ENCODE data around the gene PHLDA3. TPM values are rescaled to one million over a fixed set of nuclear protein-coding genes. Genes with fewer than 3 reads are reported as not detected.

The PHLDA3 gene
- total and polyA plus RNA-seq, 7 experiments from 2014 or later, result 0.13 to 22.4 (median 0.67) TPM; not detected in 1

DNA sequence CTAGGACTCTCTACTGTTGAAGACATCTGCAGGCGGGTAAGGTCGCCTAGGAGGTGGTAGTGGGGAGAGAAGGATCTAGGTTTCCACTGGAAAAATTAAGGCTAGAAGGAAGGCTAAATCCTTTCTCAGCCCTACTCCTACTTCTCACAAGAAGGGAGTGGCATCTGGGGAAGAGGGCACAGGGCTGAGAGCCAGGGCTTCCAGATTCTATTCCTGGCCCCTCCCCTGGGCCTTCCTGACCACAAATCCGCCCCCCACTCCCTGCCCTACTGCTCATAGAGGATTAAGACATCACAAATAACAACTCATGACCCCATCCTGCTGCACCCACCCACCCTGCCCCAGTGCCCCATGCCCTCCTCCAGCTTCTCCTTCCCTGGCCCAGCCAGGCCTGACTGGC is 2.5 kb downstream of the PHLDA3 start:
- Histone ChIP-seq H3K9me3 (ENCODE audit: control insufficient read depth in 2 of 3, low read length in 3 of 3) (no peaks in the 10 kb centered on the region), H3K4me1 (ENCODE audit: control insufficient read depth in 2 of 2, insufficient read depth in 2 of 2, low read length in 2 of 2) (no peaks in the 10 kb centered on the region), H3K4me3 (ENCODE audit: low read length) (no peak overlapping the region), H3K27ac (ENCODE audit: low read depth, low read length) (no peak overlapping the region), H3K36me3 (ENCODE audit: control insufficient read depth in 2 of 3, insufficient read depth in 3 of 3, low read length in 3 of 3) (no peaks in the 10 kb centered on the region), H3K27me3 (ENCODE audit: control insufficient read depth in 2 of 2, insufficient read depth in 2 of 2, low read length in 2 of 2) (peaks cover 0 to 6% of the 10 kb centered on the region in 2 donors)
- Mint-ChIP-seq H3K4me1 (peaks cover 0 to 22% (median 8%) of the 10 kb centered on the region in 7 donors), H3K36me3 (peaks cover 0 to 16% (median 0%) of the 10 kb centered on the region in 5 donors), H3K27me3 (peaks cover 21 to 33% (median 27%) of the 10 kb centered on the region in 5 donors), H3K9me3 (no peaks in the 10 kb centered on the region), H3K4me3 (peak overlapping the region in 1 of 10 donors; percentile 42), H3K27ac (no peak overlapping the region)
- CTCF ChIA-PET, result interaction anchor here (1.3 kb wide), 1 partner anchor 46 kb away, joined by 4 read pairs; no protein-coding TSS in a partner anchor
- intact Hi-C loops (cut with micrococcal nuclease), result loop anchor here in 1 of 2 donors (5.0 kb wide), 1 partner anchor 41 kb away; the partner anchor contains the start of gene CSRP1
- ATAC-seq, result no peak
- no peak for DNase-seq
- POLR2A ChIA-PET, result no interaction called here

DNA sequence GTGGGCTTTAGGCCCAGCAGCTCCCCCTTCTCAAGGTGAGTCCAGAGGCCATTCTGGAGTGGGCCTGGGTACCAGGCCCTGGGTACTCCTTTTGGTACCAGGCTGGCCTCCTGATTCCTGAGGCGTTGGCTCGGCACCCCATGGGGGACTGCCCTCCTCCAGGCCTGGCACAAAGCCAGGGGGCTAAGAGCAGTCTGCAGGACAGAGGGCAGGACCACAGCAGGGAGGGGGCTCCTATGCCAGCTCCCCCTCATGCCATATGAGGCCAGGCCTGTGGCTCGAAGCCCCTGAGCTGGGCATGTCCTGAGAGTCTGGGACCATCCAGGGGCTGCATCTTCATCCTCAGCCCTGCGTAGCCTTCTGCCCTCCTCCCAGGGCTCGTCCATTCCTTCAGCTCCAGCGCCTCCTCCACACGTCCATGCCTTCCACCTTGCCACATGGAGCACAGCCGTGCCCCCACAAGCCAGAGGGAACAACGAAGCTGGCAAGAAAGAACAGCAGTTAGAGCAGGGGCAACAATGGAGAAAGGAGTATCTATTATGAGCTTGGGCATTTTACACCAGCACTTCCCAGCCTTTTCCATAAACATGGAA is 3.2 kb downstream of the PHLDA3 start:
- Histone ChIP-seq H3K4me1 (ENCODE audit: control insufficient read depth in 2 of 2, insufficient read depth in 2 of 2, low read length in 2 of 2) (no peaks in the 10 kb centered on the region), H3K36me3 (ENCODE audit: control insufficient read depth in 2 of 3, insufficient read depth in 3 of 3, low read length in 3 of 3) (no peaks in the 10 kb centered on the region), H3K9me3 (ENCODE audit: control insufficient read depth in 2 of 3, low read length in 3 of 3) (no peaks in the 10 kb centered on the region), H3K4me3 (ENCODE audit: low read length) (no peak overlapping the region), H3K27me3 (ENCODE audit: control insufficient read depth in 2 of 2, insufficient read depth in 2 of 2, low read length in 2 of 2) (peaks cover 0 to 6% of the 10 kb centered on the region in 2 donors), H3K27ac (ENCODE audit: low read depth, low read length) (no peak overlapping the region)
- H3K9me3 Mint-ChIP-seq, result no peaks in the 10 kb centered on the region
- peaks cover 0 to 16% (median 0%) of the 10 kb centered on the region in 5 donors for H3K36me3 Mint-ChIP-seq
- H3K4me1 Mint-ChIP-seq, result peaks cover 0 to 22% (median 8%) of the 10 kb centered on the region in 7 donors
- ATAC-seq, result no peak
- POLR2A ChIA-PET, result interaction anchor here (0.6 kb wide), 1 partner anchor 27 kb away, joined by 3 read pairs; no protein-coding TSS in a partner anchor
- peaks cover 14 to 26% (median 21%) of the 10 kb centered on the region in 5 donors for H3K27me3 Mint-ChIP-seq
- no peak for DNase-seq
- CTCF ChIA-PET, result interaction anchor here (0.6 to 1.3 kb wide), 2 partner anchors 47 to 680 kb away, joined by 3 to 4 read pairs; no protein-coding TSS in a partner anchor
- no peak overlapping the region for H3K4me3 Mint-ChIP-seq
- intact Hi-C loops (cut with micrococcal nuclease), result loop anchor here in 1 of 2 donors (5.0 kb wide), 1 partner anchor 42 kb away; the partner anchor contains the start of gene CSRP1
- no peak overlapping the region for H3K27ac Mint-ChIP-seq

DNA sequence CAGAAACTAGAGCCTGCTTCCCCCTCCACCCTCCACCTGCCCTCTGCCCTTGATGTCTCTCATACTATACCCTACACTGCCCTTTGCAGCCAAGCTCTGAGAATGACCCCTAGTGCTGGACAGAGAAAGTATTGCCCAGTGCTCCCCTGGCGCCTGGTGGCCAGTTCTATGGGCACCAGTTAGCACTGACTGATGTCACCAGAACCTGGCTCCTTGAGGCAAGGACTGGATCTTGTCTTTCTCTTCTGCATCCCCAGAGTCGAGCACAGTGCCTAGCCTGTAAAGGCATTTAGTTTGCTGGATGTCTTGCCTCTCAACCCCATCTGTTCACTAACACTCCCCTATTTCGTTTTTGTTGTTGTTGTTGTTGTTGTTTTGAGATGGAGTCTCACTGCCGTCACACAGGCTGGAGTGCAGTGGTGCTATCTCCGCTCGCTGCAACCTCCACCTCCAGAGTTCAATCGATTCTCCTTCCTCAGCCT is 5.9 kb downstream of the PHLDA3 start:
- Mint-ChIP-seq H3K27ac (no peak overlapping the region), H3K36me3 (peaks cover 0 to 14% (median 0%) of the 10 kb centered on the region in 5 donors), H3K4me1 (peaks cover 0 to 11% (median 0%) of the 10 kb centered on the region in 7 donors), H3K27me3 (peaks cover 4 to 17% (median 6%) of the 10 kb centered on the region in 5 donors), H3K9me3 (no peaks in the 10 kb centered on the region), H3K4me3 (no peak overlapping the region)
- POLR2A ChIA-PET, result no interaction called here
- H3K27me3 ChIP-seq (ENCODE audit: control insufficient read depth in 2 of 2, insufficient read depth in 2 of 2, low read length in 2 of 2), result no peaks in the 10 kb centered on the region
- no peaks in the 10 kb centered on the region for H3K36me3 ChIP-seq (ENCODE audit: control insufficient read depth in 2 of 3, insufficient read depth in 3 of 3, low read length in 3 of 3)
- intact Hi-C loops (cut with micrococcal nuclease), result no loop called here
- DNase-seq, result no peak
- H3K9me3 ChIP-seq (ENCODE audit: control insufficient read depth in 2 of 3, low read length in 3 of 3), result no peaks in the 10 kb centered on the region
- no peaks in the 10 kb centered on the region for H3K4me1 ChIP-seq (ENCODE audit: control insufficient read depth in 2 of 2, insufficient read depth in 2 of 2, low read length in 2 of 2)
- CTCF ChIA-PET, result no interaction called here
- H3K27ac ChIP-seq (ENCODE audit: low read depth, low read length), result no peak overlapping the region
- no peak overlapping the region for H3K4me3 ChIP-seq (ENCODE audit: low read length)
- no peak for ATAC-seq

DNA sequence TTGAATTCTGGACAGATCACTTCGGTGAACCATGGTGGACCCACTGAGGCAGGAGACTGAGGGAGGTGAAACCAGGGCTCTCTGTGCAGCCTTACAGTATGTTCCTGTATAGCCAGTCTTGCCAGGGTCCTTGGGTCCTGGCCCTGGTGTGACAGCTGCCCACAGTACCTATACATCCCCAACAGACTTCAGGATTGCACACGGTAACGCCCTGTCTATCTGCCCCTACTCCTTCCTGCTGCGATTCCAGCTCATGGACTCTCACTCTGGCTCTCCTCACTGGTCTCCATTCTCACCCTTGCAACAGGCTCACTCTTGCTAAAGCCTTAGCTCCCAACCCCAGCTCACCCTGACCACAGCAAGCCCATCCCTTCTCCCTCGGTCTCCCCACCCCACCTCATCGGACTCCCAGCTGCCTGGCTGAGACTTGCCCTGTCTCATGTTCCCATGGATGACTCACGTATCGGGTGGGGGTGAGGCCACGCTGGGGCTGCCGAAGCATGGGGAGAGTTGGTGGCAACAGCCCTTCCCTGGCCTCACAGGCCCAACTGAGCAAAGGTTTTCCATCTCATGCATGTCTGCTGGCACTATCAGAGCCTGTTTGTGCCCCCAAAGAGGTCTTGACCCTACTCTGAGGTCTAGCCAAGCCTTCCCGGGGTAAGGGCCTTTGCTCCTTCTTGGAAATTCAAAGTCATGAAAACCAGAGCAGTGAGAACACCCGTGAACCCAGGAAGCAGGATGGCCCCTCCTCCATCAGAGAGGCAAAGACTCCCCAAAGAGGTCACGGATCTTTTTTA is 7.1 kb downstream of the PHLDA3 start:
- Mint-ChIP-seq H3K9me3 (no peaks in the 10 kb centered on the region), H3K36me3 (peaks cover 0 to 7% (median 0%) of the 10 kb centered on the region in 5 donors), H3K4me3 (no peak overlapping the region), H3K27me3 (peaks cover 0 to 11% (median 8%) of the 10 kb centered on the region in 5 donors), H3K27ac (no peak overlapping the region), H3K4me1 (peaks cover 0 to 4% (median 0%) of the 10 kb centered on the region in 7 donors)
- CTCF ChIA-PET, result no interaction called here
- H3K36me3 ChIP-seq (ENCODE audit: control insufficient read depth in 2 of 3, insufficient read depth in 3 of 3, low read length in 3 of 3), result no peaks in the 10 kb centered on the region
- DNase-seq (no peak), ATAC-seq (no peak)
- H3K27ac ChIP-seq (ENCODE audit: low read depth, low read length), result no peak overlapping the region
- no peak overlapping the region for H3K4me3 ChIP-seq (ENCODE audit: low read length)
- H3K27me3 ChIP-seq (ENCODE audit: control insufficient read depth in 2 of 2, insufficient read depth in 2 of 2, low read length in 2 of 2), result no peaks in the 10 kb centered on the region
- no peaks in the 10 kb centered on the region for H3K4me1 ChIP-seq (ENCODE audit: control insufficient read depth in 2 of 2, insufficient read depth in 2 of 2, low read length in 2 of 2)
- POLR2A ChIA-PET, result no interaction called here
- no peaks in the 10 kb centered on the region for H3K9me3 ChIP-seq (ENCODE audit: control insufficient read depth in 2 of 3, low read length in 3 of 3)
- intact Hi-C loops (cut with micrococcal nuclease), result no loop called here

DNA sequence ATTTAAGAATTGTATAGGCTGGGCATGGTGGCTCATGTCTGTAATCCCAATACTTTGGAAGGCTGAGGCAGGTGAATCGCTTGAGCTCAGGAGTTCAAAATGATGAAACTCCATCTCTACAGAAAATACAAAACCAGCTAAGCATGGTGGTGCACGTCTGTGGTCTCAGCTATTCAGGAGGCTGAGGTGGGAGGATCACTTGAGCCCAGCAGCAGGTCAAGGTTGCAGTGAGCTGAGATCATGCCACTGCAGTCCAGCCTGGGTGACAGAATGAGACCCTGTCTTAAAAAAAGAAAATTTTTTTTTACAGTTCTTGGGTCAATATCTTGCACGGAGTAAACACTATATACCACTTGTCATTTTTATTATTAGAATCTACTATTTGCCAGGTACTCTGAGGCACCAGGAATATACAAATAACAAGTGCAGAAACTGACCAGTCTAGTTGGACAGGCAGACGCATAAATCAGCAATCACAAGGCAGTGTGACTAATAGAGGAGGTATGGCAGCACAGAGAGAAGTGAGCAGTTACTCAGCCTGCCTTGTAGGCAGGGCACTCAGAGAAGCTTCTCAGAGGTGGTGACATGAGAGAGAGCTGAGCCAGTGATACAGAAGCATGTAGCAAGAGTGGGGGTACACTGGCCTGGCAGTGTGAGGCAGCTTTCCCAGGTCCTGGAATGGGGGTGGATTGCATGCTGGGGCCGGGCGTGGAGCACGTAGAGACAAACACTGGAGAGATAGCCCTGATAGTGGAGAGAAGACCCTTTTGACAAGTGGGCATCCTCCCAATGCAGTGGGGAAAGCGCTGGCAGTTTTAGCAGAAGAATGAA is 8.0 kb downstream of the PHLDA3 start:
- Mint-ChIP-seq H3K9me3 (no peaks in the 10 kb centered on the region), H3K4me3 (no peak overlapping the region), H3K4me1 (peaks cover 0 to 4% (median 0%) of the 10 kb centered on the region in 7 donors), H3K36me3 (peaks cover 0 to 7% (median 0%) of the 10 kb centered on the region in 5 donors), H3K27me3 (peaks cover 0 to 11% (median 8%) of the 10 kb centered on the region in 5 donors), H3K27ac (no peak overlapping the region)
- Histone ChIP-seq H3K4me3 (ENCODE audit: low read length) (no peak overlapping the region), H3K4me1 (ENCODE audit: control insufficient read depth in 2 of 2, insufficient read depth in 2 of 2, low read length in 2 of 2) (no peaks in the 10 kb centered on the region), H3K36me3 (ENCODE audit: control insufficient read depth in 2 of 3, insufficient read depth in 3 of 3, low read length in 3 of 3) (no peaks in the 10 kb centered on the region), H3K27ac (ENCODE audit: low read depth, low read length) (no peak overlapping the region), H3K27me3 (ENCODE audit: control insufficient read depth in 2 of 2, insufficient read depth in 2 of 2, low read length in 2 of 2) (no peaks in the 10 kb centered on the region), H3K9me3 (ENCODE audit: control insufficient read depth in 2 of 3, low read length in 3 of 3) (no peaks in the 10 kb centered on the region)
- DNase-seq (no peak), ATAC-seq (no peak)
- POLR2A ChIA-PET, result no interaction called here
- CTCF ChIA-PET, result no interaction called here
- intact Hi-C loops (cut with micrococcal nuclease), result no loop called here

DNA sequence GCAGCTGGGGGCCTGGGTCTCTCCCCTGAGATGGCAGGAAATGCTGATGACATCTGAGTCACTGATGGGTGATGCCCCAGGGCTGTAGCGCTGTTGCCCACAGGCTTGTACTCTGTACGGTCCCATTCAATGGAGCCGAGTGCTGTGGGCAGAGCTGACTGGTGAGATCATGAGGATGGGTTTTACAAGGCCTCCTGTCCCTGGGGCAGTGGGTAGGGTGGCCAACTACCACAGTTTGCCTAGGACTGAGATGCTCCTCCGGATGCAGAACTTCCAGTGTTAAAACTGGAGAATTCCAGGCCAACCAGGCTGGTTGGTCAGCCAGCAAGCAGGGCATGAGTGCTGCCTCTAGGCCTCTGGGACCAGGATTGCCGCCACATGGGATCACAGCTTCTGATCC is 9.2 kb downstream of the PHLDA3 start:
- intact Hi-C loops (cut with micrococcal nuclease), result no loop called here
- H3K27me3 ChIP-seq (ENCODE audit: control insufficient read depth in 2 of 2, insufficient read depth in 2 of 2, low read length in 2 of 2), result no peaks in the 10 kb centered on the region
- H3K9me3 ChIP-seq (ENCODE audit: control insufficient read depth in 2 of 3, low read length in 3 of 3), result no peaks in the 10 kb centered on the region
- POLR2A ChIA-PET, result no interaction called here
- Mint-ChIP-seq H3K36me3 (peaks cover 0 to 3% (median 0%) of the 10 kb centered on the region in 5 donors), H3K4me3 (no peak overlapping the region), H3K27ac (no peak overlapping the region), H3K4me1 (peaks cover 0 to 5% (median 0%) of the 10 kb centered on the region in 7 donors), H3K27me3 (peaks cover 0 to 11% (median 5%) of the 10 kb centered on the region in 5 donors), H3K9me3 (no peaks in the 10 kb centered on the region)
- no peak overlapping the region for H3K4me3 ChIP-seq (ENCODE audit: low read length)
- no peak overlapping the region for H3K27ac ChIP-seq (ENCODE audit: low read depth, low read length)
- no peaks in the 10 kb centered on the region for H3K36me3 ChIP-seq (ENCODE audit: control insufficient read depth in 2 of 3, insufficient read depth in 3 of 3, low read length in 3 of 3)
- ATAC-seq, result no peak
- CTCF ChIA-PET, result no interaction called here
- no peak for DNase-seq
- no peaks in the 10 kb centered on the region for H3K4me1 ChIP-seq (ENCODE audit: control insufficient read depth in 2 of 2, insufficient read depth in 2 of 2, low read length in 2 of 2)
